Measurements from ENCODE around the gene TCF7L1.

Gene TCF7L1

GRCh38 chr2:85231952-85232351, 98.8 kb downstream of the TCF7L1 start:
- no peak for DNase-seq

GRCh38 chr2:85234868-85235267, 101.7 kb downstream of the TCF7L1 start:
- peak; percentile 78 for DNase-seq

GRCh38 chr2:85235281-85235680, 102.1 kb downstream of the TCF7L1 start:
- DNase-seq, result no peak

GRCh38 chr2:85236084-85236483, 102.9 kb downstream of the TCF7L1 start:
- DNase-seq, result no peak

GRCh38 chr2:85237849-85238565, 104.8 kb downstream of the TCF7L1 start:
- no peak for DNase-seq

- DNase-seq, result no peak
These were observed 105.4 kb downstream of the TCF7L1 start for GRCh38 chr2:85238607-85239006.

- DNase-seq, result no peak
These were observed 105.9 kb downstream of the TCF7L1 start for GRCh38 chr2:85239102-85239501.

GRCh38 chr2:85240055-85240454, 106.9 kb downstream of the TCF7L1 start:
- DNase-seq, result no peak

- no peak for DNase-seq
These were observed 109.1 kb downstream of the TCF7L1 start for GRCh38 chr2:85242321-85242720.

GRCh38 chr2:85243101-85244072, 110.2 kb downstream of the TCF7L1 start:
- no peak for DNase-seq

- DNase-seq, result no peak
These were observed 111.6 kb downstream of the TCF7L1 start for GRCh38 chr2:85244828-85245227.

GRCh38 chr2:85245891-85246290, 112.7 kb downstream of the TCF7L1 start:
- no peak for DNase-seq

- no peak for DNase-seq
These were observed 113.2 kb downstream of the TCF7L1 start for GRCh38 chr2:85246348-85246747.

GRCh38 chr2:85247610-85248009, 114.4 kb downstream of the TCF7L1 start:
- DNase-seq, result no peak

- DNase-seq, result no peak
These were observed 115.7 kb downstream of the TCF7L1 start for GRCh38 chr2:85248773-85249509.

- no peak for DNase-seq
These were observed 116.9 kb downstream of the TCF7L1 start for GRCh38 chr2:85250045-85250444.

GRCh38 chr2:85251070-85251616, 118.0 kb downstream of the TCF7L1 start:
- no peak for DNase-seq

- no peak for DNase-seq
These were observed 120.7 kb downstream of the TCF7L1 start for GRCh38 chr2:85253890-85254289.

- no peak for DNase-seq
These were observed 121.5 kb downstream of the TCF7L1 start for GRCh38 chr2:85254540-85255300.

GRCh38 chr2:85255456-85255812, 122.2 kb downstream of the TCF7L1 start:
- peak; percentile 54 for DNase-seq

GRCh38 chr2:85255813-85256594, 122.8 kb downstream of the TCF7L1 start:
- DNase-seq, result no peak
